Chondrocyte (in vitro differentiated cells): Measurements from ENCODE around the gene DSN1. TPM values are rescaled to one million over a fixed set of nuclear protein-coding genes. Genes with fewer than 3 reads are reported as not detected.

ENCODE experiments used
- DNase-seq: peaks from one replicate; pipeline ENCODE4 v3.0.0; 2021; ENCODE audit warnings: mixed read lengths, low spot score
- H3K27ac Mint-ChIP-seq: one replicate; pipeline ENCODE4 v1.8.0; 2021; ENCODE audit warnings: mild to moderate bottlenecking, moderate library complexity, mixed read lengths; ENCODE audit not compliant: unreplicated experiment
- H3K27me3 Mint-ChIP-seq: 2 replicates; pipeline ENCODE4 v1.8.0; 2021; ENCODE audit warnings: low read depth, mixed read lengths
- H3K36me3 Mint-ChIP-seq: 2 replicates; pipeline ENCODE4 v1.8.0; 2021; ENCODE audit warnings: low read depth, mixed read lengths
- H3K4me1 Mint-ChIP-seq: 2 replicates; pipeline ENCODE4 v1.8.0; 2021; ENCODE audit warnings: low read depth, mild to moderate bottlenecking, mixed read lengths
- H3K4me3 Mint-ChIP-seq: one replicate; pipeline ENCODE4 v1.8.0; 2021; ENCODE audit warnings: mild to moderate bottlenecking, moderate library complexity, mixed read lengths; ENCODE audit not compliant: unreplicated experiment
- H3K9me3 Mint-ChIP-seq: 2 replicates; pipeline ENCODE4 v1.8.0; 2021; ENCODE audit warnings: low read depth, mixed read lengths
- total RNA-seq: library from RNA; stranded (reverse); gene quantifications from 3 replicates; pipeline ENCODE4 v1.2.1, GENCODE V29; 2021
- TF ChIP-seq, protein P1 (sequence below): fragments of 200-600 bp; sonication (generic); IDR thresholded peaks from 2 replicates; pipeline ENCODE4 v1.5.0; 2021; ENCODE audit warnings: antibody characterized with exemption, mild to moderate bottlenecking, moderate library complexity

DSN1 gene
- total RNA-seq, 1 donor from 2014 or later, result 8.3 TPM

GRCh38 chr20:36745927-36746659 is 27.5 kb downstream of the DSN1 start, which contains the start of gene NDRG3:
Gene NDRG3, minus strand, starts transcription at chr20:36746090. Its CDS starts 24,355 bp downstream, at chr20:36721735.
- Mint-ChIP-seq H3K27ac (peak within 1 kb of the TSS; percentile 81), H3K4me1 (peaks cover 22% of the 10 kb centered on the region)

GRCh38 chr20:36745234-36745926 is 28.2 kb downstream of the DSN1 start:
- H3K36me3 Mint-ChIP-seq, result no peaks in the 10 kb centered on the region
- peak overlapping the region; percentile 87 for H3K4me3 Mint-ChIP-seq
- no peaks in the 10 kb centered on the region for H3K27me3 Mint-ChIP-seq
- H3K27ac Mint-ChIP-seq, result peak overlapping the region; percentile 68
- TF ChIP-seq, protein P1, sequence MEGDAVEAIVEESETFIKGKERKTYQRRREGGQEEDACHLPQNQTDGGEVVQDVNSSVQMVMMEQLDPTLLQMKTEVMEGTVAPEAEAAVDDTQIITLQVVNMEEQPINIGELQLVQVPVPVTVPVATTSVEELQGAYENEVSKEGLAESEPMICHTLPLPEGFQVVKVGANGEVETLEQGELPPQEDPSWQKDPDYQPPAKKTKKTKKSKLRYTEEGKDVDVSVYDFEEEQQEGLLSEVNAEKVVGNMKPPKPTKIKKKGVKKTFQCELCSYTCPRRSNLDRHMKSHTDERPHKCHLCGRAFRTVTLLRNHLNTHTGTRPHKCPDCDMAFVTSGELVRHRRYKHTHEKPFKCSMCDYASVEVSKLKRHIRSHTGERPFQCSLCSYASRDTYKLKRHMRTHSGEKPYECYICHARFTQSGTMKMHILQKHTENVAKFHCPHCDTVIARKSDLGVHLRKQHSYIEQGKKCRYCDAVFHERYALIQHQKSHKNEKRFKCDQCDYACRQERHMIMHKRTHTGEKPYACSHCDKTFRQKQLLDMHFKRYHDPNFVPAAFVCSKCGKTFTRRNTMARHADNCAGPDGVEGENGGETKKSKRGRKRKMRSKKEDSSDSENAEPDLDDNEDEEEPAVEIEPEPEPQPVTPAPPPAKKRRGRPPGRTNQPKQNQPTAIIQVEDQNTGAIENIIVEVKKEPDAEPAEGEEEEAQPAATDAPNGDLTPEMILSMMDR, result no peak
- DNase-seq, result no peak
- peaks cover 22% of the 10 kb centered on the region for H3K4me1 Mint-ChIP-seq
- H3K9me3 Mint-ChIP-seq, result no peaks in the 10 kb centered on the region

More at GRCh38 chr20:36745927-36746659, 27.5 kb downstream of the DSN1 start, which contains the start of gene NDRG3:
- Mint-ChIP-seq H3K4me3 (peak within 1 kb of the TSS; percentile 87), H3K36me3 (no peaks in the 10 kb centered on the region), H3K9me3 (no peaks in the 10 kb centered on the region), H3K27me3 (no peaks in the 10 kb centered on the region)
- peak; percentile 95 for DNase-seq
- TF ChIP-seq, protein P1, result peak; percentile 43

DNA sequence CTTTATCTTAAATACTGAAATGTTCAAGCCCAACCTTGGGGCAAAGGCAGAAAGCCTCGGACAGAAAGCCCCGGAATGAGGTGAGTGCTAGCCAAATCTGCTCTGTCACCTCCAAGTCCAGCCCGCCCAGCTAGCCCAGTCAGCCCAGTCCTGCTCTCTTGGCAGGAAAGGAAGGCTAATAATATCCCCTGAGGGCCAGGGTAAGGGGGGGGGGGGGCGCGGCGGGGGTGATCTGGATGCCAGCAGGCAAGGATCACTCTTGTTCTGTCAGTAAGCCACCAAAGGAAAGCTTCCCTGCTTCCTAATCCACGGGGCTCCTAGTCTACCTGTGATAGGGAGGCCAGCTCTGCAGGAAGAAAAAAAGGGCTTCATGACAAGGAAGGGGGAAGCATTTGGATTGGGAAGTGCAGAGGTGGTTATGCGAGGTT is 28.8 kb downstream of the DSN1 start:
- H3K27ac Mint-ChIP-seq, result peak overlapping the region; percentile 86
- no peaks in the 10 kb centered on the region for H3K36me3 Mint-ChIP-seq
- TF ChIP-seq, protein P1, result no peak
- H3K9me3 Mint-ChIP-seq, result no peaks in the 10 kb centered on the region
- H3K4me3 Mint-ChIP-seq, result peak overlapping the region; percentile 87
- H3K4me1 Mint-ChIP-seq, result peaks cover 22% of the 10 kb centered on the region
- H3K27me3 Mint-ChIP-seq, result no peaks in the 10 kb centered on the region
- DNase-seq, result no peak

- H3K36me3 Mint-ChIP-seq, result no peaks in the 10 kb centered on the region
- no peaks in the 10 kb centered on the region for H3K9me3 Mint-ChIP-seq
- H3K4me1 Mint-ChIP-seq, result peaks cover 22% of the 10 kb centered on the region
- peak overlapping the region; percentile 86 for H3K27ac Mint-ChIP-seq
- no peaks in the 10 kb centered on the region for H3K27me3 Mint-ChIP-seq
- H3K4me3 Mint-ChIP-seq, result peak overlapping the region; percentile 87
- no peak for DNase-seq
- TF ChIP-seq, protein P1, result no peak
These were observed 29.3 kb downstream of the DSN1 start for GRCh38 chr20:36744243-36744642.

GRCh38 chr20:36742558-36742957 is 31.0 kb downstream of the DSN1 start:
- no peaks in the 10 kb centered on the region for H3K27me3 Mint-ChIP-seq
- peaks cover 22% of the 10 kb centered on the region for H3K4me1 Mint-ChIP-seq
- no peaks in the 10 kb centered on the region for H3K36me3 Mint-ChIP-seq
- TF ChIP-seq, protein P1, result no peak
- DNase-seq, result no peak
- no peak overlapping the region for H3K4me3 Mint-ChIP-seq
- H3K27ac Mint-ChIP-seq, result no peak overlapping the region
- H3K9me3 Mint-ChIP-seq, result no peaks in the 10 kb centered on the region
